Measurements from ENCODE around the gene PGC. TPM values are rescaled to one million over a fixed set of nuclear protein-coding genes. Genes with fewer than 3 reads are reported as not detected.

PGC gene
- polyA plus RNA-seq, 3 donors = not detected

GRCh38 chr6:41787219-41787917 is 40.2 kb upstream of the PGC start, which contains the start of gene TOMM6:
TSS of gene TOMM6 (plus strand) at chr6:41787694. CDS start at chr6:41787698, 4 bp downstream.
- H3K4me1 Mint-ChIP-seq = peaks cover 32% of the 10 kb centered on the region
- H3K36me3 ChIP-seq (replicated peaks in 1 of 2; ENCODE audit: control insufficient read depth in 1 of 2, insufficient read depth in 2 of 2, low read length in 2 of 2) = peaks cover 28 to 35% of the 10 kb centered on the region in 2 donors

More at GRCh38 chr6:41787219-41787917, 40.2 kb upstream of the PGC start, which contains the start of gene TOMM6:
- peak within 1 kb of the TSS; percentile 88 to 94 for H3K4me3 Mint-ChIP-seq
- no peaks in the 10 kb centered on the region for H3K9me3 ChIP-seq (replicated peaks in 1 of 2; ENCODE audit: control insufficient read depth in 1 of 2, insufficient read depth in 1 of 2, low read length in 2 of 2)
- peak; percentile 92 to 93 (median 93) for DNase-seq
- H2AFZ ChIP-seq (ENCODE audit: insufficient read depth, low read depth, low read length, poor library complexity, severe bottlenecking) = peak within 1 kb of the TSS; percentile 75
- H3K27ac ChIP-seq (ENCODE audit: low read depth in 1 of 2, low read length in 2 of 2) = peak within 1 kb of the TSS; percentile 82 to 86
- no peaks in the 10 kb centered on the region for H3K9me3 Mint-ChIP-seq
- peaks cover 0 to 5% (median 4%) of the 10 kb centered on the region in 3 donors for H3K27me3 Mint-ChIP-seq (ENCODE audit: low read depth in 3 of 3)
- H3K4me3 ChIP-seq (replicated peaks in 1 of 3; ENCODE audit: low read depth in 2 of 3, low read length in 3 of 3) = peak within 1 kb of the TSS; percentile 78 to 99 (median 83)
- intact Hi-C loops (cut with micrococcal nuclease) = loop anchor here (2.0 to 10.0 kb wide), 8 partner anchors 53 to 427 kb away; partner anchors contain the start of genes BYSL (in 2 of the 2), MED20 (in 2 of the 2), TAF8 (in 2 of the 2) and USP49 (in 2 of the 2)
- H3K79me2 ChIP-seq (ENCODE audit: insufficient read depth, low read length) = peaks cover 23% of the 10 kb centered on the region
- peak within 1 kb of the TSS; percentile 80 for H3K9ac ChIP-seq (ENCODE audit: insufficient read depth, low read length, poor library complexity, severe bottlenecking)
- peak within 1 kb of the TSS; percentile 95 for H3K4me2 ChIP-seq (replicated peaks; ENCODE audit: extremely low read depth, low read length, poor library complexity, severe bottlenecking)
- peaks cover 22% of the 10 kb centered on the region for H4K20me1 ChIP-seq (ENCODE audit: insufficient read depth, low read length)
- under 1% methylated on average over 55 of the region's 55 CpGs for WGBS (ENCODE audit: insufficient coverage)
- peak within 1 kb of the TSS; percentile 93 to 97 (median 95) for H3K27ac Mint-ChIP-seq
- H3K27me3 ChIP-seq (ENCODE audit: control insufficient read depth in 2 of 2, insufficient read depth in 2 of 2, low read length in 2 of 2) = no peaks in the 10 kb centered on the region
- H3K36me3 Mint-ChIP-seq = peaks cover 28 to 32% of the 10 kb centered on the region in 2 donors
- peaks cover 30 to 58% of the 10 kb centered on the region in 2 donors for H3K4me1 ChIP-seq (ENCODE audit: control insufficient read depth in 1 of 2, insufficient read depth in 2 of 2, low read length in 2 of 2)
- peak; percentile 87 for TF ChIP-seq CTCF (IDR thresholded peaks at IDR 0.05)

All from CD14-positive monocyte (primary cell).